Stimulated activated CD8-positive, alpha-beta memory T cell treated with anti-CD3 and anti-CD28 coated beads, Interleukin-7, amount 100 ng/mL, for 48 hours (primary cell): ENCODE measurements around the gene CALML3.
"Not testable (repeated sequence)": the region's sequence is repeated elsewhere in the genome, so short reads cannot be mapped to it uniquely, and the experiment has no call there.

Experiments
- DNase-seq, 2 donors: peaks; one replicate each; pipeline ENCODE4 v3.0.0-alpha.2; 2020; ENCODE audit warnings: low read depth in 1 of 2; ENCODE audit errors: extremely low read depth in 1 of 2

The CALML3 gene

GRCh38 chr10:5524641-5525560 lies at the start of gene CALML3:
TSS of gene CALML3 (plus strand) at chr10:5524961. CDS start at chr10:5525086, 125 bp downstream.
- DNase-seq, result no peak

GRCh38 chr10:5475088-5475487 lies 49.7 kb upstream of the CALML3 start:
- DNase-seq, result not testable (repeated sequence)

DNA sequence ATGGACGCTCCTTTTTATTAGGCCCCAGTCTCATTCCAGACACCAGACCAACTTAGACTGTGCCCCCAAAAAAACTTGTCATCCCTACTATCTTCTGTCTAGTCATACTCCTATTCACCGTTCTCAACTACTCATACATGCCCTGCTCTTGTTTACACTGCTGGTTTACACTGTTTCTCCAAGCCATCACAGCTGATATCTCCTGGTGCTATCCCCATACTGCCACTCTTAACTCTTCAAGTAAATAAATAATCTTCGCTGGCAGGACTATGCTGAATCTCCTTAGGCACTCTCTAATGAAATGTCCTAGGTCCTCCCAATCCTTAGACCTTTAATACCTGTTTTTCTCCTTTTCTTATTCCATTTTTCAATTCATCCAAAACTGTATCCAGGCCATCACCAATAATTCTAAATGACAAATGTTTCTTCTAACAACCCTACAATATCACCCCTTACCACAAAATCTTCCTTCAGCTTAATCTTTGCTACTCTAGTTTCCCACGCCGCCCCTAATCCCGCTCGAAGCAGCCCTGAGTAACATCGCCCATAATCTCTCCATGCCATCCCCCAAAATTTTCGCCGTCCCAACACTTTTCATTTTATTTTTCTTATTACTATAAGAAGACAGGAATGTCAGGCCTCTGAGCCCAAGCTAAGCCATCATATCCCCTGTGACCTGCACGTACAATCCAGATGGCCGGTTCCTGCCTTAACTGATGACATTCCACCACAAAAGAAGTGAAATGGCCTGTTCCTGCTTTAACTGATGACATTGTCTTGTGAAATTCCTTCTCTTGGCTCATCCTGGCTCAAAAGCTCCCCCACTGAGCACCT lies 48.6 kb upstream of the CALML3 start:
- DNase-seq, result not testable (repeated sequence)

DNA sequence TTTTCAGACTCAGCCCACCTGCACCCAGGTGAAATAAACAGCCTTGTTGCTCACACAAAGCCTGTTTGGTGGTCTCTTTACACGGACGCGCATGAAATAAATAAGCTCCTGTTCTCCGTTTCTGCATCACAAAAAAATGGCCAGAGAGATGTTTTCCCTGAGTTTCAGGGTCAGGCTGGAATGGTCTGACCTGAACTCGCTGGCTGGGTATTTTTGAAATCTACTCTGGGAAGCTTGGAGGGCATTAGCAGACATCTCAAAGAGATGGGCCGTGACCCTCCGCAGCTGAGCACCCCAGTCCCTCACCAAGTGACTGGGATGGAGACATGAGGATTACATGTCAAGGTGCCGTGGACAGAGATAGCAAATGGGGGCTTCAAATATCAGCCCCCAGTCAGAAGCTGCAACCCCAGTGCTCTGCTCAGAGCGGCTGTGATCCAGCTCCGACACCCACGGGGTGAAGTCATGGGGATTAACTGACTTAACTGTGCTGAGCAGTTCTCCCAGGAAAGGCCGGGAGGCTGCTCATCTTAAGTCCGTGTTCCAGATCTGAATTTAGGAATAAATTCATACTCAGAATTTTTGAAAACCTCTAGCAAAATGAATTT lies 47.7 kb upstream of the CALML3 start:
- no peak for DNase-seq

GRCh38 chr10:5477948-5478693 lies 46.6 kb upstream of the CALML3 start:
- DNase-seq, result no peak

DNA sequence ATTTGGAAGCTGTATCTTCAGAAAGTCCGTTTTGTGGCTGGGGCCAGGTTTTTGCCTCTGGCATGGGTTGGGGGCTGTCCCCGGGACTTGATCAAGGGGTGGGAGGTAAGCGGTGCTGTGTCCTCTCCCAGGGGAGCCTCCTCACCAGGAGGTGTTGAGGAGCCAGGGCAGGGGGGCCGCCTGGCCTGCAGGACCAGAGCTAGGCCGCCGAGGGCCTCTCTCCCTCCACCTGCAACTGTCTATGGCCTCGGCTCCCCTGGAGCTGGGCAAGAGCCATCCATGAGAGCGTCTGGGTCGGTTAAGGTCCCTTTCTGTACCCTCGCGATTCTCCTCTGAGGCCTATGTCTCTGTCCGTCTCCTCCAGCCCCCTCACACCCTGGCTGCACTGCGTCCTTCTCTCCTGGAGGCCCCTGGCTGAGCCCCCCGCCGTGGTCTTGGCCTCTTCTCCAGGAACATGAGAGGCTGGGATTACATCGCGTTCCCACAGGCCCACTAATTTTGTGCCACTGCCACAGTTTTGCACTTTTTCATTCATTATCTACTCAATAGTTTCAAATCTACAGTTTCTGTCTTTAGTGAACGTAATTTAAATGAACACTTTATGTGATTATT lies 46.0 kb upstream of the CALML3 start:
- DNase-seq, result no peak

- no peak for DNase-seq
Observed at GRCh38 chr10:5479481-5480161, 45.1 kb upstream of the CALML3 start.

DNA sequence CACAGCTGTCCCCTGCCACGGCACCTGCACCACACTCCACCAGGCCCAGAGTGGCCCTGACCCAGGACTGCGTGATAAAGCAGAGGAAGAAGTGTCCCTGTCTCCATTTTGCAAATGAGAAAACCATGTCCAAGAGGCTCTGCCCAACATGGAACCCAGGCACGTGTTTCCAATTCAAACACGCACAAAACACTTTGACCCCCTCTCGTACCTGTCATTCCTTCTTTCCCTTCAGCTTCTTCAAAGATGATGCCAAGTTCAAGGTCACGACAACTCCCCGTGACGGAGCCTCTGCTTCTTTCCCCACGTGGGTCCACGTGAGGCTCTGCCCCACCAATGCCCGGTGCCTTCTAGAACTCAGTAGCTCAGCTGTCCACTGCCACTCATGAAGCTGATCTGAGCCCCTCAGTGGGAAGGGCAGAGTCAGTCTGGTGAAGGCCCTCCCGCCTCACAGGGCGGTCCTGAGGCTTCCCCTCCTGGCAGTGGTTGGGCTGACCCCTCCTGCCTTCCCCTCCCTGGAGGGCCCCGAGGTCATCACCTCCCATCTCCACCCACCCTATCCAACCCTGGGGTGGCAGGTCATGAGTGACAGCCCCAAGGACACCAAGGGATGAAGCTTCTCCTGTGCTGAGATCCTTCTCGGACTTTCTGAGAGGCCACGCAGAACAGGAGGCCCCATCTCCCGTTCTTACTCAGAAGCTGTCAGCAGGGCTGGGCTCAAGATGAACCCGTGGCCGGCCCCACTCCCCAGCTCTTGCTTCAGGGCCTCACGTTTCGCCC lies 44.4 kb upstream of the CALML3 start:
- DNase-seq, result no peak

DNA sequence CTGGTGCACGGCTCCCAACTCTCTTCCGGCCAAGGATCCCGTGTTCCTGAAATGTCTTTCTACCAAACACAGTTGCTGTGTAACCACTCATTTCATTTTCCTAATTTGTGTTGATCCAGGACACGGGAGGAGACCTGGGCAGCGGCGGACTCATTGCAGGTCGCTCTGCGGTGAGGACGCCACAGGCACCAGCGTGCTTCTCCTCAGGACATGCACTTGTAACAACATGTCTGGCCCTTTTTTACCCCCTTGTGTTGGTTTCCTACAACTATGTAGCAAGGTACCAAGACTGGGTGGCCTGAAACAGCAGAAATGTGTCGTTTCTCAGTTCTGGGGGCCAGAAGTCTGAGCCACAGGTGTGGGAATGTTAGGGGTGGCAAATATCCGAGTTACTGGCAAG lies 43.6 kb upstream of the CALML3 start:
- no peak for DNase-seq

DNA sequence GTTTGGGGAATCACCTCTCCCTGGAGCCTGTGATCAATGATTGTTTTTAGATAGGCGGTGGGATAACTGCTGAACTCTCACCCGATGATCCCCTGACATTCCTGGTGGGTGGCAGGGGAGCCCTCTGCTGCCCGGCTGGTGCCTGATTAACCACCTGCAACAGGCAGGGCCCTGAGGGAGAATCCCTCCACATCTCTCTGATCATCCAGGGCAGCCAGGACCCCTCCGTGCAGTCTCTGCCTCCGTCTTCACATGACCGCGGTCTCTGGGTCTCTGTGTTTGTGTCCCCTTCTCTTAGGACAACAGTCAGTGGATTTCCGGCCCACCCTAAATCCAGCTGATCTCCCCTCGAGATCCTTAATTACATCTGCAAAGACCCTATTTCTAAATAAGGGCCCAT lies 42.7 kb upstream of the CALML3 start:
- DNase-seq, result no peak

DNA sequence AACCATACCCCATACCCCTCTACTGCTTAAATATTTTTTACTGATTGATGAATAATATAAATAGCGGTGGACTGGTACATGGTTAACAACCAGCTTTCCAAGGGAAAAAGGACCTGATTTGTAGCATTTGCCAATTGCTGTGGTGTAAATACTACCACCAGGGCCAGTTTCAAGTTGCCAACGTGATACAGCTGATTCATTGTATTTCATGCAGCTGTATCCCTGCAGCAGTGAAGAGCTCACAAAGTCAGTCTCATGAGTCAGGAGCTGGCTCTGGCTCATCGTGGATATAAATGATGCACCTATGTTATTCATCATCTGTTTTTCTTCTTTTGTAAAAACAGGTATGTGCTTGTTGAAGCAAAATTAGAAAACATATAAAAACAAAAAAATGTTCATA lies 40.6 kb upstream of the CALML3 start:
- no peak for DNase-seq

GRCh38 chr10:5485290-5485689 lies 39.5 kb upstream of the CALML3 start:
- DNase-seq, result no peak

- no peak for DNase-seq
Observed at GRCh38 chr10:5485948-5486852, 38.6 kb upstream of the CALML3 start.

DNA sequence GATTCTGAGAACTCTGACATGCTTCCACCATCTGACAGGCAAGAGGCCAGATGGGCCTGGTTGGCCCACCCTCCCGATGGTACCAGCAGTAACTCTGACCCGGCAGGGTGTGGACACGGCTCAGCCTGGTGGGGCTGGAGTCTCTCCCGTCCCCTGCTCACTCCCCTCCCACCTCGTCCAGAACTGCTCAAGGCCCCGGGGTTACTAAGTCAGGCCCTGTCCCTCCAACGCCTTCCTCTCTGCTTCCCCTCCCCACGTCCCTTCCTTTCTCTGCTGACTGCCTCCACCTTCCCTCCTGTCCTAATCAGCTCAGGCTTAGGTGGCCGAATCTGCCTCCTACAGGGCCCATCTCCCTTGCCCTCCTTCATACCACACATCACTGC lies 37.9 kb upstream of the CALML3 start:
- no peak for DNase-seq

GRCh38 chr10:5488272-5489161 lies 36.2 kb upstream of the CALML3 start:
- no peak for DNase-seq

GRCh38 chr10:5490032-5490431 lies 34.7 kb upstream of the CALML3 start:
- DNase-seq, result no peak
